GM12875 (cell line): Measurements from ENCODE around the gene ZMYND10.

Experiments
- H3K4me3 ChIP-seq: one replicate; pipeline ENCODE4 v1.5.1; 2011; ENCODE audit warnings: low read depth, low read length, control low read depth
- CTCF ChIP-seq: IDR thresholded peaks from 2 replicates; pipeline ENCODE4 v1.5.1; 2011; ENCODE audit warnings: low read depth, mild to moderate bottlenecking, control low read depth, inconsistent platforms, low read length, moderate library complexity, borderline replicate concordance; ENCODE audit not compliant: insufficient read depth

Gene ZMYND10

GRCh38 chr3:50325113-50325480, 20.4 kb downstream of the ZMYND10 start:
- H3K4me3 ChIP-seq, result no peak overlapping the region
- no peak for TF ChIP-seq CTCF

GRCh38 chr3:50324351-50325112, 21.0 kb downstream of the ZMYND10 start:
- TF ChIP-seq CTCF, result peak; percentile 85
- no peak overlapping the region for H3K4me3 ChIP-seq

- TF ChIP-seq CTCF, result no peak
- H3K4me3 ChIP-seq, result no peak overlapping the region
These were observed 21.8 kb downstream of the ZMYND10 start for GRCh38 chr3:50323614-50324199.

GRCh38 chr3:50323092-50323600, 22.4 kb downstream of the ZMYND10 start:
- TF ChIP-seq CTCF, result no peak

GRCh38 chr3:50322386-50323091, 23.0 kb downstream of the ZMYND10 start, which contains the start of gene HYAL2:
Gene HYAL2, minus strand, starts transcription at chr3:50322745. Its CDS starts 2,256 bp downstream, at chr3:50320489.
- H3K4me3 ChIP-seq, result peak within 1 kb of the TSS; percentile 87
- TF ChIP-seq CTCF, result no peak

More at GRCh38 chr3:50323092-50323600, 22.4 kb downstream of the ZMYND10 start:
- H3K4me3 ChIP-seq, result no peak overlapping the region

GRCh38 chr3:50322115-50322385, 23.5 kb downstream of the ZMYND10 start:
- TF ChIP-seq CTCF, result no peak
- peak overlapping the region; percentile 87 for H3K4me3 ChIP-seq
